ENCODE results near the gene PLD4.

DNA sequence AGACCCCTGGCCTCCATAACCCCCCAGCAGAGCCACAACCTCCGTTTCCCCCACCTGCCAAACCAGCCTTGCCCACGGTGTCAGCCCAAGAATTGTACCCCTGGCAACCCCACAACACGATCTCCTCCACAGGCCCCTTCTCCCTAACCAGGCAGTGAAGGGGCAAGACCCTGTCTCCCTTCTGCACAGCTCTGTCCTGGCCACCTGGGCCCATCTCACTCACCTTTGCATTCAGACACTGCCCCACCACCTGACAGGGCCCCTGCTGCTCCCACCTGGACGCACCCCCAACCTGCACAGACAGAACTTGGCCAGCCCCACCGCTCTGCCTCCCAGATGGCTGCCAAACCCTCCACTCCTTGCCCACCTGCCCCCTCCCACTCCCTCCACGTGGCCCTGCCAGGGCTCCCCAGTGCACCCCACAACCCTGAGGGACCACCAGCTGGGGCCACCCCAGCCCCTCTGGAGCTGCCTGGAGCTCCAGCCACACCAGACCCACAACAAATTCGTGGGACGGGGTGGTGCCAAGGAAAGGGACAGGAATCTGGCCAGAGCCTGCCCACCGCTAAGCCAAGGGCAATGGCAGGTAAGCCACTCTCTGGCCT, 41.7 kb downstream of the PLD4 start:
- TF ChIP-seq CTCF (IDR thresholded peaks at IDR 0.05) (no peak), POLR2AphosphoS5 (IDR thresholded peaks at IDR 0.05; ENCODE audit: low read depth, low read length) (0 out of 2 replicates have a peak, but pooled peaks have one; percentile 11)
